Tongue (tissue), 2 donors: Measurements from ENCODE around the gene MGAT5. TPM values are rescaled to one million over a fixed set of nuclear protein-coding genes. Genes with fewer than 3 reads are reported as not detected.

Experiments
- DNase-seq: peaks from one replicate; pipeline ENCODE4 v3.0.0-alpha.2; 2015
- total RNA-seq: library from RNA; depleted of rRNA; stranded (reverse); fragments of >200 nt; gene quantifications from one replicate; pipeline ENCODE4 v1.2.3, GENCODE V29; 2014

The MGAT5 gene
- total RNA-seq, 1 donor from 2014 or later: 48.1 TPM

- no peak for DNase-seq
These were observed 83.8 kb downstream of the MGAT5 start for GRCh38 chr2:134337631-134338030.

- peak; percentile 60 for DNase-seq
These were observed 84.3 kb downstream of the MGAT5 start for GRCh38 chr2:134338208-134338607.

- DNase-seq: no peak
These were observed 87.6 kb downstream of the MGAT5 start for GRCh38 chr2:134341476-134341875.

- DNase-seq: no peak
These were observed 91.3 kb downstream of the MGAT5 start for GRCh38 chr2:134344954-134345697.

GRCh38 chr2:134346141-134346540 lies 92.3 kb downstream of the MGAT5 start:
- DNase-seq: no peak

GRCh38 chr2:134347756-134348155 lies 93.9 kb downstream of the MGAT5 start:
- DNase-seq: no peak

GRCh38 chr2:134348239-134348638 lies 94.4 kb downstream of the MGAT5 start:
- DNase-seq: no peak

- no peak for DNase-seq
These were observed 94.9 kb downstream of the MGAT5 start for GRCh38 chr2:134348760-134349159.

GRCh38 chr2:134351016-134351415 lies 97.1 kb downstream of the MGAT5 start:
- DNase-seq: peak; percentile 32

GRCh38 chr2:134351899-134352298 lies 98.0 kb downstream of the MGAT5 start:
- no peak for DNase-seq

- no peak for DNase-seq
These were observed 99.0 kb downstream of the MGAT5 start for GRCh38 chr2:134352844-134353243.

GRCh38 chr2:134354611-134355010 lies 100.7 kb downstream of the MGAT5 start:
- no peak for DNase-seq

- no peak for DNase-seq
These were observed 103.9 kb downstream of the MGAT5 start for GRCh38 chr2:134357814-134358213.

- peak; percentile 66 for DNase-seq
These were observed 105.7 kb downstream of the MGAT5 start for GRCh38 chr2:134359367-134360081.

GRCh38 chr2:134360745-134361487 lies 107.0 kb downstream of the MGAT5 start:
- peak; percentile 91 for DNase-seq

GRCh38 chr2:134361648-134362047 lies 107.8 kb downstream of the MGAT5 start:
- peak; percentile 17 for DNase-seq

- no peak for DNase-seq
These were observed 108.3 kb downstream of the MGAT5 start for GRCh38 chr2:134362152-134362668.

- peak; percentile 40 for DNase-seq
These were observed 108.9 kb downstream of the MGAT5 start for GRCh38 chr2:134362740-134363139.

- DNase-seq: peak; percentile 18
These were observed 111.5 kb downstream of the MGAT5 start for GRCh38 chr2:134365356-134365755.

GRCh38 chr2:134366359-134366758 lies 112.5 kb downstream of the MGAT5 start:
- DNase-seq: no peak

GRCh38 chr2:134367213-134367612 lies 113.3 kb downstream of the MGAT5 start:
- DNase-seq: peak; percentile 93

- peak; percentile 69 for DNase-seq
These were observed 114.3 kb downstream of the MGAT5 start for GRCh38 chr2:134368009-134368817.
